COLO668 (cell line): ENCODE data around the gene MAN2A1.
"Not testable (repeated sequence)": the region's sequence is repeated elsewhere in the genome, so short reads cannot be mapped to it uniquely, and the experiment has no call there.

Experiments
- DNase-seq: peaks from one replicate; lab custom pipeline; 2025; ENCODE audit not compliant: unreplicated experiment; lab: John Stamatoyannopoulos, UW

Gene MAN2A1

DNA sequence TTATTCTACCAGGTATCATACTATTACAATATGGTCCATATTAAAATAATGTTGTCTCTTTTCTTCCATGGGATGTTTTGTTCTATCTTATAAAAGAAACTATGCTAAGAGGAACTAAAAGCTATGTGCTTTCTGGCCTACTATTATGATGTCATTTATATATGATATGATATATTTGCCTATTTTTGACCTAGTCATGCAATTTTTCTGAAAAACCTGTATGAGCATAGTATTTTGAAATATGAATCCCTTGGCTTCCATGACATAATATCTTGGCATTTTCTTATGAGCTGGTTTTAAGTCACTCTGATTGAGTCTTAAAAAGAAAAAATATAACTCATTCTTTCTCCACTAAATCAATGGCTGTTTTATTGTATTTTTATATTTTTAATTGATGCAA lies 60.7 kb downstream of the MAN2A1 start:
- no peak for DNase-seq

DNA sequence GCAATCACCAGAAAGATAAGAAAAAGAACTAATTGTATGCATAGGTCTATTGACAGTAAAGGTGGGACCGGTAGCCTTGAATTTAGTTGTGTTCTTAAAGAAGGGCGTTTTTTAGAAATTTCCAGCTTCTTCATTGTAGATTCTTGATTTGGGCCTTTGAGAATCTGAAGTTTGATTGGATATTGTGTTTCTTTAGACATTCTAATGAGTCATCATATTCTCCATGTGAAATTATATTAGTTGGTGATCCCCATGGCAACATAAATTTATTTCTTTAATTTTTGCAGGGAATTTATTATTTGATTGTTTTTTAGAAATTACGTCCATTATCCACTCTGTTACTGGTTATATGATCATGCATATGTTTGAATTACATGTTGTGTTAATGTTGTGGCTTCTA lies 63.6 kb downstream of the MAN2A1 start:
- DNase-seq, result no peak

DNA sequence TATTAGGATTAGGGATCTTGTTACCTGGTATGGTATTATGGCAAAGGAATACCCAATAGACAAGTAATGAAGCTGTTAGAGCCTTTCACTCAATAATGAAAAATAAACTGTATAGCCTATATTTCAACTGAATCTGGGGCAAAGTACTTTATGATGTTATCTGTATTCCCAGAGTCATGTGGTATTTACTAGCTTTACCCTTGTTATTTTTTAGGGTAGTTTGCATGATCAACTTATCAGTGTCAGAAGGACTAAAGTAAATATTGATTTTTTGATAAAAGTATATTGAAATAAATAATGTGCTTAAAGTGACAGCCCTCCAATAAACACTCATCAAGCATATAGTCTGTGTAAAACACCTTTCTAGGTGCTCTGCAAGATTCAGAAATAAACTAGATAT lies 64.6 kb downstream of the MAN2A1 start:
- DNase-seq, result no peak

DNA sequence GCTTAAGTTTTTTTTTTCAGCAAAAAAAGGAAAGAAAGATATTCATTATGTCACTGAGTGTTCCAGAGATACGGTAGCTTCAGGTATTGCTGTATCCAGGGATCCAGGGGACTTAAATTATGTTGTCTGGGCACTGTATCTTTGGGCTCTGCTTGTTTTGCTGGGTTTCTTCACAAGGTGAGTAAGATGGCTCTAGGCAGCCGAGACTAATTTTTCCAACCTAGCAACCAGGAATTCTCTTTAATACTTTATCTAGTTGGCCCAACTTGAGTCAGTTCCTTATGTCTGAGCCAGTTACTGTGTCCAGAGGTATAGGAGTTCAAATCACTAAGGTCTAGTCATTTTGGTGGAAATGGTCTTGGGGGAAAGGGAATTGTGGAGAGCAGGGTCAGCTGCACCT lies 66.0 kb downstream of the MAN2A1 start:
- no peak for DNase-seq

DNA sequence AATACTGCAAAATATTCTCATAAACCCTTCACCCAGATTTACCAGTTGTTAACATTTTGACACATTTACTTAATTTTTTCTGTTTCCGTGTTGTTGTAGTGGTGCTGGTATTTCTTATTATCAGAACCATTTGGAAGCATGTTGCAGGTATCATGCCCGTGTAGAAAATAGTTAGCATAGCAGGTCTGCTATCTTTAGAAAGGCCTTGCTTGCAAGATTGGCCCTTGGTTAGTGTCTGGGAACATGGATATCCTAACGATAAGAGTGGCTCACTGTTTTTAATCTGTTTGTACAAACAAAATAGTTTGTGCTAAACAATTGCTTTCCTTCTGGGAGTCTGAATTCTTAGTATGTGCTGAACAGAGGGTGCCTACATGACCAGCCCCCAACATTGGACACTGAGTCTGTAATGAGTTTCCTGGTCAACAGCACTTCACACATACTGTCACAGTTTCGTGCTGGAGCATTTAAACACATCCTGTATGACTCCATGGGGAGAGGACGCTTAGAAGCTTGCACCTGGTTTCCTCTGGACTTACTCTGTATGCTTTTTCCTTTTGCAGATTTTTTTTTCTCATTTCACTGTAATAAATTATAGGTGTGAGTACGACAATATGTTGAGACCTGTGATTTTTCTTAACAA lies 66.9 kb downstream of the MAN2A1 start:
- DNase-seq, result no peak

DNA sequence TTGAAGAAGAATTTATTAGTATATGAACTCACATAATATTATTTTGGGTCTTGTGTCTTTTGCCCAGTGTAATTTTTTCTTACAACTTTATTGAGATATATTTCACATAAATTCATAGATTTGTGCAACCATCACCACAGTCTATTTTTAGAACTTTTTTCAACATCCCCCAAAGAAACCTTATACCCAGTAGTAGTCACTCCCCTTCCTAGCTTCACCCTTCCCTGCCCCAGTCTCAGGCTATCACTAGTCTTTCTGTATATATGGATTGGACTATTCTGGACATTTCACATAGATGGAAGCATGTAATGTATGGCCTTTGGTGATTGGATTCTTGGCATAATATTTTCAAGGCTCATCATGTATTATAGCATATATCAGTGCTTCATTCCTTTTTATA lies 67.8 kb downstream of the MAN2A1 start:
- no peak for DNase-seq

DNA sequence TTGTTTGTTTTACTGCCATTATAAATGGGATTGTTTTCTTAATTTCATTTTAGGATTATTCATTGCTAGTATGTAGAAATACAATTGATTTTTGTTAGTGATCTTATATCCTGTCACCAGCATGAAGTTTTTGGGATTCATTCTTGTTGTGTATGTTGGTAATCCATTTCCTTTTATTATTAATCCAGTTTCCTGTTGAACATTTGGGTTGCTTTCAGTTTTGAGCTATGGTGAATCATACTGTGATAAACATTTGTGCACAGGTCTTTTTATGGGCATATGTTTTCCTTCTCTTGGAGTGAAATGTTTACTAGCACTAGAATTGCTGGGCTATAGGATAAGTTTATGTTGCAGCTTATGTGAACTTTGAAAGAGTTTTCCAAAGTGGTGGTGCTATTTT lies 69.6 kb downstream of the MAN2A1 start:
- no peak for DNase-seq

DNA sequence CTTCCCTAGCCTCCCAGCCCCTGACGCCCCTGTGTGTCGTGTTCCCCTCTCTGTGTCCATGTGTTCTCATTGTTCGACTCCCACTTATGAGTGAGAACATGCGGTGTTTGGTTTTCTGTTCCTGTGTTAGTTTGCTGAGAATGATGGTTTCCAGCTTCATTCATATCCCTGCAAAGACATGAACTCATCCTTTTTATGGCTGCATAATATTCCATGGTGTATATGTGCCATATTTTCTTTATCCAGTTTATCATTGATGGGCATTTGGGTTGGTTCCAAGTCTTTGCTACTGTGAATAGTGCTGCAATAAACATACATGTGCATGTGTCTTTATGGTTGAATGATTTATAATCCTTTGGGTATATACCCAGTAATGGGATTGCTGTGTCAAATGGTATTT lies 70.4 kb downstream of the MAN2A1 start:
- DNase-seq, result not testable (repeated sequence)

DNA sequence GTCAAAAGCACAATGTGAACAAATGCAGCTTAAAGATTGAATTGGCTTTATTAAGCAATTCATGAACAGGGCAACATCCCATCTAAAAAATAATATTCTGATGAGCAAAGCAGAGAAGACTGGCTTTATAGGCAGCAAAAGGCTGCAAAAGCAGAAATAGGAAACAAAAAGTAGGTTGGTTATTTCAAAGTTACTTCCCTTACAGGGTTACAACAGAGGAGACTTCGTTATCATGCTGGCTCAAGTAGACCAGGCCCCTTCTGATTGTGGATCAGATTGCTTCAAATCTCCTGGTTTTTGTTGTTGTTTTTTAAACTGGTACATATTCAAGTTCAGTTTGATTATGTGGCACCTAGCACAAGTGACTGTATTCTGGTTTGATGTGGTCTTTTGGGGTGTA lies 73.1 kb downstream of the MAN2A1 start:
- DNase-seq, result no peak

DNA sequence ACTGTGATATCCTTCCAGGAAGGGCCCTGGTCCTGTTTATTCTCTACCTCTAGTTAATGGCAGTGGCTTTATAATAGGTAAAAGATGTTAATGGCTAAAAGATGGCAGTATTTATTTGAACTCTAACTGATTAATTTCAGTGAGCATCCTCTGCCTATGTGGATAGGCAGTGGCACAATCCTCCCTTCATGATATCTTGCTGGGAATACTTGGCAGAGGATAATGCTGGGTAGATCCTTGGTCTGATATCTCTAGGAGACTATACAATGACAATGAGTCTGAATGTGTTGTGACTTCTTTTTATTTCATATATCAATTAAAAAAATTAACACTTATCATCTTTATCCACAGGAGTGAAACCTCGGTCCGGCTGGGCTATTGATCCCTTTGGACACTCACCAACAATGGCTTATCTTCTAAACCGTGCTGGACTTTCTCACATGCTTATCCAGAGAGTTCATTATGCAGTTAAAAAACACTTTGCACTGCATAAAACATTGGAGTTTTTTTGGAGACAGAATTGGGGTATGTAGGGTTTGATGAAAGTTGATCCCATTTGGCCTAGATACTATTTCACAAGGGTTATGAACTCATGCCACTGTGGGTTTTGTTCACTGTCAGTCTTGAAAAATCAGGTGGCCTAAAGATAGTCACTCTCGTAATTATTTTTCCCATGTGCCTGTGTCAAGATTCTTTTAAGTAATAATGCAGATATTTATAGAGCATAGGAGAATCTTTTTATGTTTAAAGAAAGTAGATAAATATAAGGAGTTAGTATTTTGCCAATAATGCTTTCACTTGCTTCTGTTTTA lies 77.7 kb downstream of the MAN2A1 start:
- no peak for DNase-seq

DNA sequence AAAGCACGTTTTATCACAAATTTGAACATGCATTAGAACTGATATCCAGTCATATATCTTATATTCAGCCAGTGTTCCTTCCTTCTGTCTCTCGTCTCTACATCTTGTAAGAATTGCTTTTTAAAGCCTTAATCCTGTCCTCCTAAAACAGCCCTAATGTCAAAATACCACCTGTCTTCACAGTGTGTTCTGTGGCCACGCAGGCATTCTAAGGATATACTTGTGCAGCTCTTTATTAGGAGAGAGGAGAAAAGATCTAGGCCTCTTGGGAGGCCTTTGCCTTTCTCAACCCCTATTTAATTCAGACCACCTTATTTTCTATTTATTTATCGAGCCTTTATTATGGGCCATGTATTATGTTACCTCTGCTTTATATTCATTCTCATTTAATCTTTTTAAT lies 78.3 kb downstream of the MAN2A1 start:
- no peak for DNase-seq

DNA sequence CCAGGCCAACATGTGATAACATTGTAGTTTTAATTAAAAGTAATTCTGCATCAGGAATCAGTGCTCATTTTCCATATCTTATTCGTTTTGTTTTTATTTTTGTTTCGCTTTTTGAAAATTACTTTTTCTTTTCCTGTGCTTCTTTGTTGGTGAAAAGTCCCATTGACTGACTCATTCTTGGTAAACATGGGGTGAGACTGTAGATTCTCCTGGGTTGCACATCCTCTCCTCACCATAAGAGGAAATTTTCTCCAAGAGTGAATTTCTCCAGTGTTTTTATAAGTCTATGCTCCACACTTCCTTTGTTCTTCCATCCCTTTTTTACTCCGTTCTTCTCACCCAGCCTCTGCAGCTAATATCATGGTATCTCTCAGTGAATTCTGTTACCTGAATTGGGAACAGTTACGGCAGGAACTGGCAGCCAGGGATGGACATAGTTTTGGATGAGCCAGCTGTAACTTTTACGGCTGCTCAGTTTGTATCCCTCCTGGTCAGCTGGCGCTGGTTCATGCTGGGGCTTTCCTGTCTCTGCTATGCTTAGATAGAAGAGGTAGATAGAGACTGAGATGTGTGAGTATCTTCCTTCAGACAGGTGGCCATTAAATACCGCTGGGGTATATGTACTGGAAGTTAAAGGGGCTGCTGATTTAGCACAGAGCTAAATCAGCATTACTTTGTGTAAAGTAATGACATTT lies 80.0 kb downstream of the MAN2A1 start:
- no peak for DNase-seq

DNA sequence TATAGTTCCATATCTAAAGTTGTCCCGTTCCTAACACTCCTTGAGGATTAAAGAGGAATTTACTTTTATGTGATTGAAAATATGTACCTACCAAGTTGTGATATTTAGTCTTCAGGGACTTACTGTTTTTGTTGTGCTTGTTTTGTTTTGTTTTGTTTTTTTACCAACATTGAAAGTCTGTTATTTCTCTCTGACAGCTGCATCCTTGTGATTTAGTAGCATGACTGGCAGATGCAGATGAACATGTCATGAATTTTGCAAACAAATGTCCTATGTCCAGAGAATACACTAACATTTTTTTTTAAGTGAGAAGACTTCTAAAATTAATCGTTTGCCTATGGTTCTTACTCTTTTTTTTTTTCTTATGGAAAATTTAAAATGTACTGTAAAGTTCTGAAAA lies 85.4 kb downstream of the MAN2A1 start:
- DNase-seq, result no peak

DNA sequence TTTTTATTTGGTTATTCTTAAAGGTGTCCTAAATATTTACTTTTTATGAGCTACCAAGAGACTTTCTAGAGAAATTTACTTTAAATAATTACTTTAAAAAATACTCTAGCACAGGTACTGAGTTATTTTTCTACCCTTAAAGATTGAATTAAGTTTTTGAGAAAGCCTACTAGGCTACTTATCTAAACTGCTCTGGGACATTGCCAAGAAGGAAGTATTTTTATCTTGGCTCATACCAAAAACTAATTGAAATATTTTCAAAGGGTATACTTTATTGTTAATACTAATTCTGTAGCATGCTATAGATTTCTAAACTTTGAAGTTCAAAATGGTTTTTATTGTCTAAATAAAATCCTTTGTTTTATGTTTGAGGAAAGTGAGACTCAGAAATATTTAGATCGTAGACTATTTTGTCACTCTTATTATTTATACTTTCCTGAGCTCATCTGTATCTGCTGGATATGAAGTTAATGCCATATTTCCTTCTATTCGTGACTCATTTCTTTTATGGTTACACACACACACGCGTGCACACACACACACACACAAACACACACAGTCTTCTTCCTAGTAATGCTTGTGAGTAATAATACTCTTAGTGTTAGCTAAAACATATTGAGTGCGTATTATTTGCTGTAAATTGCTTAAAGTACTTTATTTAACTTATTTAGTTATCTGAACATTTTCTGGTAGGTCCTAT lies 89.5 kb downstream of the MAN2A1 start:
- no peak for DNase-seq

DNA sequence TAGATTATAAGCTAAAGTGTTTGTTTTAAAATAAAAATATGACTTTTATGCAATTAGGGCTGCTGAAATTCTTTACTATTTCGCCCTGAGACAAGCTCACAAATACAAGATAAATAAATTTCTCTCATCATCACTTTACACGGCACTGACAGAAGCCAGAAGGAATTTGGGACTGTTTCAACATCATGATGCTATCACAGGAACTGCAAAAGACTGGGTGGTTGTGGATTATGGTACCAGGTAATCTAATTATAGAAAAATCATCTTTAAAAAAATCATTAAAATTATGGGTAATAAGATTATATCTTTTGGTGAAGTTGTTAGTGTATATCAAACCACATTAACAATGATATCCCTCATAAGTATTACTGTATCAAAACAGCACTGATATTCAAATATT lies 95.0 kb downstream of the MAN2A1 start:
- DNase-seq, result no peak

DNA sequence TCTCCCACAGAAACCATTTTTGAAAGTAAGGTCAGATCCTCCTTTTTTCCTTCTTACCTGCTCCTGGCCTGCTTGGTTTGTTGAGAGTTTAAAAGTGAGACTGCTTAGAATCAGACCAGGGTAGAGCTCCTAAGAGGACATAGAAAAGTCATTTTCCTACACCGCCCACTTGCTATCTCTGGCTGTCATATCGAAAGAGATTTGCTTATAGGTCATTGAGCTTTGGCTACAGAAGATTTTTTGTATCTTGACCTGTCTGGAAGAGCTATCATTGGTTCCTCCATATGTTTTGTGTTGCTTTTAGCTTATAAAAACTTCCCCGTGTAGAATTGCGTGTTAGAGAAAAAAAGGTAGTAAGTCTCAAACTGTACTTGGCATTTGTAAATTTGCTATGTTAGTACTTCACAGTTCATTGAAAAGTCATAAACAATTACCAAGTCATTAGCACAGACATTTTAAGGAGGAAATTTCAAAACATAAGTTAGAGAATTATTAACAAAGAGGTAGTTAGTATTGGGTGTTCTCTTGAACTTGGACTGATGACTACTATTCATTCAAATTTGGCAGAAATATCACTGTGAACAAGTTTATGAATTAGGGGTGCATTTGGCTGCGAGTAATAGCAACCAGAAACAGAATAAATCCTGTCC lies 96.6 kb downstream of the MAN2A1 start:
- no peak for DNase-seq

DNA sequence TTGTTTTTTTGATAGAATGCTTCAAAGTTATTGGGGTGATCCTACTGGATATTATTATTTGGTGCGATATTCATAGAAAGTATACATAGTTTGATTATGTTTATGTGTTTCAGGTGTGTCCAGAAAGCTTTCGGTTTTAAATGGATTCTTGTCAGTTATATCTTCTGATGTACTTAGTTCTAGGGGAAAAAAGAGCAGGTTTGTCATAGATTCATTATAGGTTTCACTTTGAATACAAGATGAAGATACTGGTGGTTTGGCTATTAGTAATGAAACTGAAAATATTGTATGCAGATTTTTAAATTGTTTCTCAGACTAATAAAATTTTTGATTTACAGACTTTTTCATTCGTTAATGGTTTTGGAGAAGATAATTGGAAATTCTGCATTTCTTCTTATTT lies 98.9 kb downstream of the MAN2A1 start:
- DNase-seq, result no peak

DNA sequence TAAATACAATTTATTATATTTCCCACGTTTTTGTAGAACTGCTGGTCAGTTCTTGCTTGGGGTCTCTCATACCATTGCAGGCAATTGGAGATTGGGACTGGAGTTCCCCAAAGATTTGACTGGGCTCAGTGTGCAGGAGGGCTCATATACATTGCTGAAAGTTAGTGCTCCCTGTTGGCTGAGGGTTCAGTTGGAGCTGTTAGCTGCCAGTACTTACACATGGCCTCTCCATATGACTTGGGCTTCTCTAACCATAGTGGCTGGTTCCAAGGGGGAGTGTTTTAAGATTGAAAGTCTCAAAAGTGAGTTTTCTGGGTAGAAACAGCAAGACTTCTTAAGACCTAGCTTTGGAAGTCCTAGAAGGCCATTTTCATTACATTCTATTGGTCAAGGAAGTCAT lies 102.9 kb downstream of the MAN2A1 start:
- DNase-seq, result no peak

DNA sequence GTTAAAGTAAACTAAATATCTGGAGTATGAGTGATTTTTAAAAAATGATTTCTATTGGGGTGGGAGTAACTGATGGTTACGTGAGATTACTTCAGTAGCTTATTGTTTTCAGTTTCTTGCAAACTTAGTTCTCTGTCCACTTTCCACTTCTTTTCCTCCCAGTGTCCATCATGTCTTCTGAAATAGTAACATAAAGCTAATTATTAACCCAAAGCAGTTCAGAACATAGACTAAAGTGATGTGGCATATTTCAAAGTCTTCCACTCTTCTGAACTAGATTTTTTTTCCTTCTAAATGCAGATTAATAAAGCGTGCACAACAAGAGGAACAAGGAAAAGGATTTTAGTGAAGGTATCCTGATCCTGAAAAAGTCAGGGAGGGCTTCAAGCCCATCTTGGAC lies 114.1 kb downstream of the MAN2A1 start:
- no peak for DNase-seq

DNA sequence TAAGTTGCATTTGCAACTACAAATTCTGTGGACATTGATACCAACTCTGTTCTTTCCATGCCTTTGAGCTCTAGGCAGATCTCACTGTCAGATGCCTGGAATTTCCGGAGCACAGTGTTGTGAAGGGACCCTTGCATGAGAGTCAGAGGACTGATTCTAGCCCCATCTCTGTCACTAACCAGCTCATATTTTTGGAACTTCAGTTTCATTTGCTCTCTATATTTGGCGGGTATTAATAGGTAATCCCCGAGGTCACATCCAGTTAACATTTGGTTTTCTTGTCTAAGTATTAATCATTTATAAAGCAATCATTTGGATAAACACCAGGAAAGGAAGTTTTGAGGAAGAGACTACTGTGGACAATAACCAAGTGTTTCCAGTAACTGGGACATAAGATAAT lies 115.7 kb downstream of the MAN2A1 start:
- DNase-seq, result no peak

DNA sequence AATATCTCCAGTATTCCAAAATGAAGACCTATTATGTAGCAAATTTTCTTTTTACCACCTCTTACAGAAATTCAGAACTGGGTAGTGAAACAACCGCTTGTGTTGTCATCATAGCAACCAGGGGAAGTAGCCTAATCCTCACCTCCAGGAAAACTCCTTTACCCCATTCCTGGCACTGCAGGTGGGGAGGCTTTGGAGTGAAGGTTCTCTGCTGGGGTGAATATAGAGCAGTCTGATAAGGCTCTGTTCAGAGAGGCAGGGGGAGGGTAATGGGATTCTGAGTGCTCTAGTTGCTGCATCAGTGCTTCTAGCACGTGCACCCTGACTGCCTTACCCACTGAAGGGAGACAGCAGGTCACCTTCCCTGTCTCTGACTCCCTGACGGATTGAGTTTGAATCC lies 116.2 kb downstream of the MAN2A1 start:
- no peak for DNase-seq
